T-helper 1 cell (primary cell): ENCODE results near the gene CIAO3.
A peak's percentile ranks its signal among the peaks of the same experiment; 100 is the strongest.

ENCODE experiments used
- DNase-seq, 5 donors: peaks; one replicate each; pipeline ENCODE4 v3.0.0-alpha.2; 2012 to 2020

CIAO3 gene

DNA sequence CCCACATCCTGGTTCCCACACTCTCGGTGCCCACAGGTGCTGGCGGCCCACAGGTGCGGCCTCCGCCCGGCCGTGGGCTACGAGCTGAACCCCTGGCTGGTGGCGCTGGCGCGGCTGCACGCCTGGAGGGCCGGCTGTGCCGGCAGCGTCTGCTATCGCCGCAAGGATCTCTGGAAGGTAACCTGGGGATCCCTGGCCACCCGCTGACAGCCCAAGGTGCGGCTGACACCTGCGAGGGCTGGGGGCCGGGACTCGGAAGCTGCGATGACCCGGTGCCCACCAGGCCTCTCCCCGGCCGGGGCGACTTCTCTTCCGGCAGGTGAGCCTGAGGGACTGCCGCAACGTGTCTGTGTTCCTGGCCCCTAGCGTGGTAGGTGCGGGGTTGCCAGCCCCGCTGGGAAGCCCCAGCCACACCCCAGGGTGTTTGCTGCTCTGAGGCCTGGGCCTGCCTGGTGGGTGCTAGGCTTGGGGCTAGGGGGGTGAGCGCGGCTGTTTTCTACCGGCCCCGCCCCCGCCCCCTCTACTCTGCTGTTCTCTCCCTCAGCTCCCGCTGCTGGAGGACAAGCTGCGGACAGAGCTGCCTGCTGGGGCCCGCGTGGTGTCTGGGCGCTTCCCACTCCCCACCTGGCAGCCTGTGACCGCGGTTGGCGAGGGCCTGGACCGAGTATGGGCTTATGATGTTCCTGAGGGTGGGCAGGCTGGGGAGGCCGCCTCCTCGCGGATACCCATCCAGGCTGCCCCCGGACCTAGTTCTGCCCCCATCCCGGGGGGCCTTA, 18.8 kb downstream of the CIAO3 start:
- DNase-seq, result peak in 1 of 5 donors; percentile 24

DNA sequence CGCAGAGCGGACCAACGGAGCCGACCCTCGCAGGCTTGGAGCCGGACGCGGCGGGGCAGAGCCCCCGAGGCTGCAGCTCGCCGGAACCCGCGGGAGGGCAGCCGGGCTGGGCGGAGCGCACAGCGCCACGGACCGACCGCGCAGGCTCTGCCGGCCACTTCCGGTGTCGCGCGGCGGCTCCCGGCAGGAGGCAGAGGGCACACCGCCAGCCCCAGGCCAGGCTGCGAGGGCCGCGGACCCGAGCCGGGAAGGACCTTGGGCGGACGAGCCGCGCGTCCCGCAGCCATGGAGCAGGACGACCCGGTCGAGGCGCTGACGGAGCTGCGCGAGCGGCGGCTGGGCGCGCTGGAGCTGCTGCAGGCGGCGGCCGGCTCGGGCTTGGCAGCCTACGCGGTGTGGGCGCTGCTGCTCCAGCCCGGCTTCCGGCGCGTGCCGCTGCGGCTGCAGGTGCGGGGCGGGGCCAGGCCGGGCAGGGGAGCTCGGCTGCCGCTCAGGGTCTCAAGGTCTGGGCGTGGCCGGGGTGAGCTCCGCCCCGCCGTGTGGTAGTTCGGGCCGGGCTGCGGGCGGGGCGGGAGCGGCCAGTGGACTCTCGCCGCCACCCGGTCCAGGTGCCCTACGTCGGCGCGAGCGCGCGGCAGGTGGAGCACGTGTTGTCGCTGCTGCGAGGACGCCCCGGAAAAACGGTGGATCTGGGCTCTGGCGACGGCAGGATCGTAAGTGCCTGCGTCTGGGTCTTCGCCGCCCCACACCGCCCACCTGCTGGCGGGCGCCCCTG, 19.6 kb downstream of the CIAO3 start, which contains the start of gene ANTKMT:
Gene ANTKMT (plus strand): TSS at position 157 of the 775 bp plus-strand sequence. CDS start 129 bp downstream, at position 286.
- DNase-seq, result peak; percentile 48 to 77 (median 67)

DNA sequence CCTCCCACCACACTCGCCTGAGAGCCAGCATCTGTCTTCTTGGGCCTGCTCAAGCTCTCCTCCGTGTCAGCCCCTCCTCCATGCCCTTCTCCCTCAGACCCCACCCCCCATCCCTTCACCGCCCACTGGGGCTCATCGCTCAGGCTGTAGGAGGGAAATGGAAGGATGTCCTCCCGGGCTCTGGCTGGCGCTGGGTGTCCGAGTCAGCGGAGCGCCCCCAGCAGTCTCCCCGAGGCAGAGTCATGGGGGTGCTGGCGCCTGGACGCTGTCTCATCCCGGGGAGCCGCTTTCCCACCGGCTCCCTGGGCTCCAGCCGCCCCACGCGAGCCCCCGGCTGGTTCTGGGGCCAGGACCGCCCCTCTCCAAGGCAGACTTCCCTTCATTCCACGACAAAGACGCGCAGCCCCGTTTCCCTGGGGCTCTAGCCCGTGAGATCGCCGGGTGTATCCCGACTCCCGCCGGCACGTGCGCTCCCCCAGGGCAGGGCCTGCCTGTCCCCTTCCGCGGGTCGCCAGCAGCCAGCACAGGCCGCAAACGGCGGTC, 20.3 kb downstream of the CIAO3 start:
- DNase-seq, result peak in 1 of 5 donors; percentile 31

DNA sequence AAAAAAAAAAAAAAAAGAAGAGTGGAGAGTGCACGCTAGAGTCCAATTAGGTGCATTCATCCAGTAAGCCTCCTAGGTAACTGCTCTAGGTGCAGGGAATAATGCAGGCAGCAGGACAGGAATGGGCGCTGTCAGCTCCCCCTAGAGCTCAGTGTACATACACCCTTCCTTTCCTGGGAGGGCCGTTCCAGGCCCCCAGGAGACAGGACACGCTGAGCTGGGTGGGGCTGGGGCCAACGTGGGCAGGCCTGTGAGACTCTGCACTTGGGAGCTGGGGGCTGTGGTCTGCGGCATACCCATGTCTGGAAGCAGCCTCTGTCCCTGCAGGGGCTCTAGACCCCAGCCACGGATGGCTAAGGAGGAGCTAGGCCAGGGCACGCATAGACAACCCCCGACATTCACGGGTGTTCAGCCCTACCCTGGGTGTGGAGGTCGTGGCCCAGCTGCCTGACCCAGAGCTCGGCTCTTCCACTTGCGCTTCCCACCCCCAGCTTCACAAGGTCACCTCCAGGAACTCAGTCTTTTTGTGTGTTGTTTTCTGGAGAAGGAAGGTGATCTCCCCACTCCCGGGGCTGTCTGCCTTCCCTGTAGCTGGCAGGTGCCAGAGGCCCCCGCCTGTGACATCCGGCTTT, 20.9 kb downstream of the CIAO3 start:
- DNase-seq, result peak in 1 of 5 donors; percentile 30

DNA sequence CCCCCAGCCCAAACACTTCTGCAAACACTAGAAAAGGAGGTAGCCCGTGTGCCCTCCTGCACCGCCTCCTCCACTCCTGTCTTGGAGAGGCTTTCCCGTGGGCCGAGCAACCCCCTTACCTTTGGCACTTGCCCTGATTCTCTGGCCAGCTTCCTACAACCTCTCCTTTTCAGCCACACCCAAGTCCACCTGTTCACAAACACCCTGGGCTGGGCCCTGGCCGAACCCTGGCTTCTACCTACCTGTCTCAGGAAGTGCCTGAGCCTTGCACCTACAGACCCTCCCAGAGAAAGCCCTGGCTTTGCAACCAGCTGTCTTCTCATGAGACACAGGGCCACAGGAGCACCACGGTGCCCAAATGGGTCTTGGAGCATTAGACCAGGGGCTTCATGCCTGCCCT, 21.9 kb downstream of the CIAO3 start:
- no peak for DNase-seq

DNA sequence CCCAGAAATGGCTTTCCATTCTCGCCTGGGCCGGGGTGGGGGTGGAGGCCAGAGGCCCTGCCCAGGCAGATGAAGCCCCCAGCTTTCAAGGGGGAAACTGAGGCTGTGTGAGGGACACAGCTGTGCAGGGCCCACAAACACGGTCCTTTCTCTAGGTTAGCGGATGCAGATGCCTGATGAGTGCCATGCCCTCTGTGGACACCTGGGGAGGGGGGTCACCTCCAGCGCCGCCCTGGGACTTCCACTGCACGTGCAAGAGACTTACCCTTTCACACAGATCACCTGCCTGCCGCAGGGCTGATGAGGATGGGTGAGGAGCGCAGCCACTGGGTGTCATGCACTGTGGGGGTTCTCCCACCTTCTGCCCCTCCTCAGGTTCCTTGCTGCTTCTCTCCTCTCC, 22.4 kb downstream of the CIAO3 start:
- no peak for DNase-seq

DNA sequence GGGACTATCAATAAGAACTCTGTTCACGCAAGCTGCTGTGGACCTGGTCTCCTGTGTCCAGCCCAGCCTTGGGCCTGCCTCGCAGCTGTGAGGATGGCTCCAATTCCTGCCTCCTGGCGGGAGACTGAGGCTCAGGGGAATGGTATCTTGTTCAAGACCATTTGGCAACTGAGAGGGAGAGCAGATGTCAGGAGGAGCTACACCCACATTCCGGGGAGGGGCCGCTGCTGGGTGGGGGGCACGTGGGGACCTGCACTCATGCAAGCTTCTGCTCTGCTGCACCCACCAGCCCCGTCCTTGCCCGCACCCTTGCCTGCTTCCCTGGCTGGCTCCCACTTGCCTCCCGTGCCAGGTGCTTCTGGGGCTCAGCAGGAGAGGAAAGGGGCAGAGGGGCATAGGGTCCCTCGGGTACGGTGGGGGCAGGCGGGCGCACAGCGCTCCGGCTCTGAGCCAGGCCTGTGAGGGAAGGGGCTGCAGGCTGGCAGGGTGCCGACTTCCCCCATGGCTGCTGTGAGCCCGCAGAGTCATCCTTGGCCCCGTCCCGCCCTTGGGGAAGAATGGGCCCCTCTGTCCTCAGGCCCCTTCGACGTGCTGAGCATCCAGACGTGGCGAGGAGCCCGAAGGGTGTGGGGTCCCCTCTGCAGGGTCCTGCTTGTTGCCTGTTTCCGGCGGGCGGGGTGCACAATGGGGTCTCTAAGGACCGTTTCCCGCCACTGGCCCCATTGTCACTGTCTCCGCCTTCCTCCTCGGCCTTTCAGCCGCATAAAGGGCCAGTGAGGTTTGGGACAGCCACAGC, 23.1 kb downstream of the CIAO3 start:
- DNase-seq, result no peak

DNA sequence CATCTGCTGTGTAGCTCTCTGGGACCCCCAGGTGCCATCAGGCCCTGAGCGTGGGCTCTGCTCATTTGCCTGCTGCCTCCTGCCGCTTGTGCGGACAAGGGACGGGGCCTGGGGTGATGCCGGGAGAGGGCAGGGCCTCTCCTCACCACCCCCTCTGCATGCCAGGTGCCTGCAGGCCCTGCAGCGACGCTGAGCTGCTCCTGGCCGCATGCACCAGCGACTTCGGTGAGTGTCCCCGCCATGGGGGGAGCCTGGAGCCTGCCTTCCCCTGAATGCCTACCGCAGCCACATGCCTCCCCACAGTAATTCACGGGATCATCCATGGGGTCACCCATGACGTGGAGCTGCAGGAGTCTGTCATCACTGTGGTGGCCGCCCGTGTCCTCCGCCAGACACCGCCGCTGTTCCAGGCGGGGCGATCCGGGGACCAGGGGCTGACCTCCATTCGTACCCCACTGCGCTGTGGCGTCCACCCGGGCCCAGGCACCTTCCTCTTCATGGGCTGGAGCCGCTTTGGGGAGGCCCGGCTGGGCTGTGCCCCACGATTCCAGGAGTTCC, 23.9 kb downstream of the CIAO3 start:
- DNase-seq, result no peak

DNA sequence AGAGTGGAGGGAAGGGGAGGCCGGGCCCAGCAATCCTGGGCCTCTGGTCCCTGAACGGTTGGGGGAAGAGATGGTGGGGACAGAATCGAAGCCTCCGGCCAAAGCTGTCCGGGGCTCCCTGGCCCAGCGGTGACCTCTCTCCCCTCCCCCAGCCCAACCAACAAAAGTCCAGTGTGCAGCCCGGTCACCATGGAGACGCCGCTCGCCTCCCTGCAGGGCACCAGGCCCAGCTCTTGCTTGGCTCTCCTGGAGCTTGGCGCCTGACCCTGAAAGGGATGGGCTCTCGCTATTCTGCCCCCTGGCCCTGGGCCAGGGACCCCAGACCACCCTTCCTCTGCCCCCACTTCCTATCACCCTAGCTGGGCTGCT, 24.6 kb downstream of the CIAO3 start:
- DNase-seq, result no peak

DNA sequence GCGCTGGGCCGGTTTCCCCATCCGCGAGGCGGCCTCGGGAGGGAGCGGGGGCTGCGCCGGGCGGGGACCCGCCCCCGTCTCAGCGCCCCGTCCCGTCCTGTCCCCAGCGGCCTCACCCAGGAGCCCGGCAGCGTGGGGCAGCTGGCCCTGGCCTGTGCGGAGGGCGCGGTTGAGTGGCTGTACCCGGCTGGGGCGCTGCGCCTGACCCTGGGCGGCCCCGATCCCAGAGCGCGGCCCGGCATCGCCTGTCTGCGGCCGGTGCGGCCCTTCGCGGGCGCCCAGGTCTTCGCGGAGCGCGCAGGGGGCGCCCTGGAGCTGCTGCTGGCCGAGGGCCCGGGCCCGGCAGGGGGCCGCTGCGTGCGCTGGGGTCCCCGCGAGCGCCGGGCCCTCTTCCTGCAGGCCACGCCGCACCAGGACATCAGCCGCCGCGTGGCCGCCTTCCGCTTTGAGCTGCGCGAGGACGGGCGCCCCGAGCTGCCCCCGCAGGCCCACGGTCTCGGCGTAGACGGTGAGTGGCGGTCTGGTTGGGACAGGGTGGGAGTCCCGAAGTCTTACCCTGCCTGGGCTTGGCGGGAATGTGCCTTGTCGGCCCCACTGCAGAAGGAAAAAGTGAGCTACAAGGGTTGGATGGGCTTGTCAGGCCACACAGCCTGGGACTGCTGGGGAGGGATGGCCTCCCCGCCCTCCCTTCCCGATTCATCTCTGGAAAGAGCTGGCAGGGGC, 25.2 kb downstream of the CIAO3 start:
- DNase-seq, result no peak

DNA sequence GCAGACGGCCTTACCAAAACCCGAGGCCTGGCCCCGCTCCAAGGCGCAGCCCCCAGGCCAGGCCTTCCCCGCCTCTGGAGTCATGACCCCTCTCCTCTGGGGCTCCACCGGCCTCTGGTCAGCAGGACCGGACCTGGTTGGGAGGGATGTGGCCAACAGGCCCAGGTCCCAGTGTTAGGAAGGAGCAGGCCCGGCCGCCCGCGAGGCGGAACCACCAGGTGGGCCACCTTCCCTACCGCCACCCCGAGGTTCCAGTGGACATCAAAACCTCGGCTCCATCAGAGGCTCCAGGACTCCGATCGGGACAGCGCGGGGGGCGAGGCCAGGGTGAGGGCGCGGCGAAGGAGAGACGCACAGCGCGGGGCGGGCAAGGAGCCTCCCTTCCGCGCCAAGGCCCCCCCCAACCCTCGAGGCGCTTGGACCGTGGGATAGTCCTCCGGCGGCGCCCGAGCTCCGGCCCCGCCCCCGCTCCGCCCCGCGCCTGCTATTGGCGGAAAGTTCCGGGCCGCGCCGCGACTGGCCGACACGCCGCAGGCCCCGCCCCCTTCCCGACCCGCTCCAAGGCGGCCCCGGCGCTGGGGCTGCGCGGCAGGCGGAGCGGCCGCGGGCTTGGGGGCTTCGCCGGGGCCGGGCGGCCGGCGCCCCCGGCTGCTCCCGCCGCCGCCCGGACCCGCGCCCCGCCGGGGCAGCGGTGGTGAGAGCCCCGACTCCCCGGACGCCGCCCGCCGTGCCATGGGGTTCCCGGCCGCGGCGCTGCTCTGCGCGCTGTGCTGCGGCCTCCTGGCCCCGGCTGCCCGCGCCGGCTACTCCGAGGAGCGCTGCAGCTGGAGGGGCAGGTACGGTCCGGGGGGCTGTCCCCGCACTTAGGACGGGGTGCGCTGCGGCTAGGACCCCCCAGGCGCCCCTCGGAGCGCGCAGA, 26.0 kb downstream of the CIAO3 start, which contains the start of gene METRN:
Gene METRN (plus strand): TSS at position 561 of the 919 bp plus-strand sequence. CDS start 172 bp downstream, at position 733.
- DNase-seq, result peak; percentile 80 to 88 (median 84)

DNA sequence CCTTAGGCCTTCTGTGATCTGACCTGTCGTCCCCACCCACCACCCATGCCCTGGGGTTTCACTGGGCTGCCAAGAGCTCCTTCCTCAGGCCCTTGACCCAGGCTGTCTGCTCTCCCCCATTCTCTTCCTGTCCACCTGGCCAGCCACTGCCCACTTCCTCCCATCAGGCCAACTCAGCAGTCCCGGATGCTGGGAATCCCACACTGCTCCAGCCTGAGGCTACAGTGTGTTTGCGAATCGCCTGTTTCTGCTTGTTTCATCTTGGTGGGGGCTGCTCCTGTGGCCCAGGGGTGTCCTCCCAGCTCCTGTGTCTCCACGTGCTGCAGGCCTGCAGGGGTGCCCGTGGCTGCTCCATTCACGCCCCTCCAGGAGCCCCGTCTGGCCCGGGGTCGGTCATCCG, 26.7 kb downstream of the CIAO3 start:
- DNase-seq, result no peak

DNA sequence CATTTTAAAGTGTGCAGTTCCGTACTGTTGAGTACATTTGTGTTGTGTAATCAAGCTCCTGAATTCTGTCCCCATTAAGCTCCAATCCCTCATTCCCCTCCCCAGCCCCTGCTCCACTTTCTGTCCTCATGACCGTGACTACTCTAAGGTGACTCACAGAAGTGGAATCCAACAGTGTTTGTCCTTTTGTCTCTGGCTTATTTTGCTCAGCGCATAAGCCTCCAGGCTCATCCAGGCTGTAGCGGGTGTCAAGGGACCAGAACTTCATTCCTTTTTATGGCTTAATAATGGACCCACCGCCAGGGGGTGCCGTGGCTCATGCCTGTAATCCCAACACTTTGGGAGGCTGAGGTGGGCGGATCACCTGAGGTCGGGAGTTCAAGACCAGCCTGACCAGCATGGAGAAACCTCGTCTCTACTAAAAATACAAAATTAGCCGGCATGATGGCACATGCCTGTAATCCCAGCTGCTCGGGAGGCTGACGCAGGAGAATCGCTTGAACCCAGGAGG, 28.0 kb downstream of the CIAO3 start:
- peak in 1 of 5 donors; percentile 34 for DNase-seq

DNA sequence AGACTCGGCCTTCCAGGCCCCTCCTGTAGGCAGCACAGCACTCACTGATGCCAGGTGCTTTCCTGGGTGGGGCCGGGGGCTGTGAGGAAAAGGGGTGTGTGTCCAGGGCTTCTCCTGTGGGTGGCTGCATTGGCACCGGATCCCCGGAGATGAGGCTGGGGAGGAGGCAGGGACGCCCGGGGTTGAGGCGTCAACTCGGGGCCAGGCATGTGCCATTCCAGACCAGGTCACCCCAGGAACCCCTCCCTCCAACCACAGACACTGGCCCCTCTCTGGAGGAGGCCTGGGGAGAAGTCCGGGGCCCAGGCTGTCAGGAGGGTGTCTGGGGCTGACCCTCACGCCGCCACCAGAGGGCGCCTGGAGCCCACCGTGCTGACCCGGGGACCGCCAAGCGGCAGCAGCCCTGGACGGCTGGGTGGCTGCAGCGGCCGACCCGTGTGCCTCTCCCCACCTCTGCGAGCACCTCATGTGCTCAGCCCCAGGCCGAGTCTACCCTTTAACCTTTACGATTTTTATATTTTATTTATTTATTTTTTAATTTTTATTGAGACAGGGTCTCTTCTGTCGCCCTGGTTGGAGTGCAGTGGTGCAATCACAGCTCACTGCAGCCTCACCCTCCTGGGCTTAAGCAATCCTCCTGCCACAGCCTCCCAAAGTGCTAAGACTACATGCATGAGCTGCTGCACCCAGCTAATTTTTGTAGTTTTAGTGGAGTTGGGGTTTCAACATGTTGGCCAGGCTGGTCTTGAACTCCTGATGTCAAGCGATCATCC, 29.1 kb downstream of the CIAO3 start:
- DNase-seq, result peak; percentile 63 to 75 (median 72)

DNA sequence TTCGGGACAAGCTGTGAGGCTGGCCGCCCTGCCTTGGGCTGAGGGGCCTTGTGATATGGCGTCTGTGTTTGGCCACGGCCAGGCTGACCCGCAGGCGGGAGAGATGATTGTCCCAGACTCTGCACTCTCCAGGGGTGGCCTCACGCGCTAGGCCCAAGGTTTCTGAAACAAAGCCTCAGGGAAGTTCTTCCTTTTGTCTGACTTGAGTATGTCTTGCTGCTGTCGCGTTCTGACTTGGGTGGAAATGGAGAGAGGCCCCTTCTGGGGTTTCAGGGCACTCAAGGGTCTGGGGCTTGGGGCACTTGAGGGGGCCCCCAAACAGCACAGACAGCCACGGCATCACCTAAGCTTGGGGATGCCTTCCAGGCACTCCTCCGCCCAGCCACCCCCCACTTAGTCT, 29.7 kb downstream of the CIAO3 start:
- DNase-seq, result no peak

DNA sequence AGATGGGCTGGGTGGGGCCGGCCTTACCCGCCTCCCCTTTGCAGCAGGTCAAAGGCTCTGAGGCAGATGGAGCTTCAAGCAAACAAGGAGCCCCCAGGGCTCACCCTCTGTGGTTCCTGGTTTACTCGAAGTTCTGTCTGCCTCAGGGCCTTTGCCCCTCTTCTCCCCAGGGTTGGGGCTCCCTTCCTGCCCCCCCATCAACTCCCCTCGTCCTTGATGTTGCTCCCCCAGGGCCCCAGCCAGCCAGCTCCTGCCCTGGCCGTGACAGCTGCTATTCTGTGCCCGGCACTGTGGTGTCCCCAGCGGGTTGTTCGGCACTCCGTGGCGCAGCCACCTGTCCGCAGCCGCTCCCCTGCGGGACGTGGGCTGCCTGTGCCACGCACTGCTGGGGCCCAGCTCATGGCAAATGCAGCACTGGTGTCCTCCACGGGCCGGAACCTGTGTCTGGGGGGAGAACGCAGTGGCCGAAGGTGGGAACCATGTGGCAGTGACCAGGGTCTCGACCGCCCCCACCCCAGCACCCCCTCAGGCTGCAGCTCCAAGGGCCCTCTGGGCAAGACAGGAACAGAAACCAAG, 30.2 kb downstream of the CIAO3 start:
- no peak for DNase-seq

DNA sequence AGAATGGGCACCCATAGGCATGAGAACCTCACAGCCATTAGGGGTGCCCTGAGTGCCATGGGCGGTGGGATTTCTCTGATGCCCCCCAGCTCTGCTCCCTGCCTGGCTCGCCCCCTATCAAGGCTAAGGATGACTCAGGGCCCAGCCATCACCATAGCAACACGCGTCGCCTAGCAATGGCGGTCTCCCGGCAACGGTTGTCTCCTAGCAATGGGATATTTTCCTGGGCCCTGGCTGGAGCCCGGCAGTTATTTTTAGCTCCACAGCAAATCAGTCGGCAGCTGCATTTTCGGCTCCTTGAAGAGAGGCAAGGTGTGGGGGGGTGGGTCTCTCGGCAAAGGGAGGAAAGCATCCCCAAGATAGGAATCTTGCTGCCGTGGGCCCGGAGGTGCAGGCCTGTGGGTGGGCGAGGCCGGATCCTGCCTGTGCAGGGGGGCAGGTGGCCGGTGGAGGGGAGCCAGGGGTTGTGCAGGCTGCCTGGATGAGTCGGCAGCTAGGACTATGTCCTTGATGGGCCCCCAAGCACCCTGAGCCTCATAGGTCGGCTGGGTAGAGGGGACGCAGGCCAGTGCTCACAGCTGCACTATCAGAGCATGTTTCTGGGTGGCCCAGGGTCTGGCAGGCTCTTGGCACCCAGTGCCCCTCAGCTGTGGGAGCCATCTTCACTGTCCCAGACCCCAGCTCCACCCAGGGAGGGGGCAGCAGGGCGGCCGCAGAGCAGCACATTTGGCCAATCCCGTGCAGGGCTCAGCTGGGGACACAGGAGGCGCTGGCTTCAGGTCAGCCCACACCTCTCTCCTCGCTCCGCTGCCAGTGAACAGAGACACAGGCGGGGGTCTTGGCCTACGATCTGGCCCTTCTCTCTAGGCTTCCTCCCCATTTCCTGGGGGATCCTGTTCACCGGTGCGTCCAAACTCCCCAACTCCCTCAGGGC, 31.0 kb downstream of the CIAO3 start:
- DNase-seq, result no peak
